Activated CD4-positive, CD25-positive, alpha-beta regulatory T cell treated with anti-CD3 and anti-CD28 coated beads, Interleukin-2, amount 50 U/mL, for 16 hours (primary cell): ENCODE measurements around the gene PRRT2.
A peak's percentile ranks its signal among the peaks of the same experiment; 100 is the strongest.
"Not testable (repeated sequence)": the region's sequence is repeated elsewhere in the genome, so short reads cannot be mapped to it uniquely, and the experiment has no call there.

Experiments used
- DNase-seq: peaks from one replicate; pipeline ENCODE4 v3.0.0-alpha.2; 2020; ENCODE audit warnings: low read depth, low spot score

Gene PRRT2

GRCh38 chr16:29811896-29812665, at the start of gene PRRT2:
Gene PRRT2, plus strand, starts transcription at chr16:29812193. Its CDS starts 862 bp downstream, at chr16:29813055.
- no peak for DNase-seq

- no peak for DNase-seq
Observed at GRCh38 chr16:29763326-29763725, 48.7 kb upstream of the PRRT2 start.

- no peak for DNase-seq
Observed at GRCh38 chr16:29765167-29766032, 46.6 kb upstream of the PRRT2 start.

- DNase-seq = no peak
Observed at GRCh38 chr16:29766571-29766970, 45.4 kb upstream of the PRRT2 start.

GRCh38 chr16:29767062-29767461, 44.9 kb upstream of the PRRT2 start:
- DNase-seq = no peak

GRCh38 chr16:29769507-29769906, 42.5 kb upstream of the PRRT2 start:
- no peak for DNase-seq

GRCh38 chr16:29770250-29770929, 41.6 kb upstream of the PRRT2 start:
- no peak for DNase-seq

GRCh38 chr16:29772330-29772729, 39.7 kb upstream of the PRRT2 start:
- not testable (repeated sequence) for DNase-seq

- no peak for DNase-seq
Observed at GRCh38 chr16:29774730-29775129, 37.3 kb upstream of the PRRT2 start.

GRCh38 chr16:29775742-29776408, 36.1 kb upstream of the PRRT2 start:
- DNase-seq = no peak

- no peak for DNase-seq
Observed at GRCh38 chr16:29777576-29778350, 34.2 kb upstream of the PRRT2 start, which contains the start of gene ZG16. Gene ZG16, plus strand, starts transcription at chr16:29778256. Its CDS starts 1,011 bp downstream, at chr16:29779267.

- no peak for DNase-seq
Observed at GRCh38 chr16:29779474-29779873, 32.5 kb upstream of the PRRT2 start.

GRCh38 chr16:29783094-29783953, 28.7 kb upstream of the PRRT2 start:
- not testable (repeated sequence) for DNase-seq

- no peak for DNase-seq
Observed at GRCh38 chr16:29784157-29784556, 27.8 kb upstream of the PRRT2 start.

GRCh38 chr16:29784901-29785500, 27.0 kb upstream of the PRRT2 start:
- DNase-seq = no peak

GRCh38 chr16:29787155-29787554, 24.8 kb upstream of the PRRT2 start:
- not testable (repeated sequence) for DNase-seq

GRCh38 chr16:29789775-29790182, 22.2 kb upstream of the PRRT2 start:
- DNase-seq = no peak

- DNase-seq = peak; percentile 100
Observed at GRCh38 chr16:29790183-29790948, 21.6 kb upstream of the PRRT2 start, which contains the start of gene KIF22. Gene KIF22, plus strand, starts transcription at chr16:29790751. Its CDS starts 9 bp downstream, at chr16:29790760.
